Spleen (tissue), 11 donors: ENCODE data around the gene NAT8L. TPM values are rescaled to one million over a fixed set of nuclear protein-coding genes. Genes with fewer than 3 reads are reported as not detected.

Experiments used
- DNase-seq: peaks from one replicate; pipeline ENCODE4 v3.0.0-alpha.2; 2020
- H3K27ac ChIP-seq, 8 donors: fragments of 200-600 bp; sonication (generic) in 7 of 8; 1 replicate in 4 of 8; 2 replicates in 4 of 8; pipeline versions ENCODE4 v1.5.0 to v1.8.0; 2016 to 2021; ENCODE audit warnings: inconsistent platforms in 4 of 8, mild to moderate bottlenecking in 4 of 8, moderate library complexity in 1 of 8
- H3K27me3 ChIP-seq, 7 donors: fragments of 200-600 bp; sonication (generic) in 6 of 7; replicated peaks in 1 of 7; 1 replicate in 4 of 7; 2 replicates in 3 of 7; pipeline versions ENCODE4 v1.5.0 to v1.8.0; 2016 to 2021; ENCODE audit warnings: inconsistent platforms in 3 of 7, mild to moderate bottlenecking in 1 of 7
- H3K36me3 ChIP-seq, 6 donors: fragments of 200-600 bp; sonication (generic) in 5 of 6; 1 replicate in 4 of 6; 2 replicates in 2 of 6; pipeline versions ENCODE4 v1.5.0 to v1.8.0; 2016 to 2021; ENCODE audit warnings: inconsistent platforms in 2 of 6
- H3K4me1 ChIP-seq, 6 donors: fragments of 200-600 bp; sonication (generic) in 5 of 6; 1 replicate in 3 of 6; 2 replicates in 3 of 6; pipeline versions ENCODE4 v1.5.0 to v1.8.0; 2016 to 2021; ENCODE audit warnings: inconsistent platforms in 3 of 6
- H3K4me3 ChIP-seq, 8 donors: fragments of 200-600 bp; sonication (generic) in 7 of 8; 1 replicate in 4 of 8; 2 replicates in 4 of 8; pipeline versions ENCODE4 v1.5.0 to v1.8.0; 2016 to 2021; ENCODE audit warnings: inconsistent platforms in 4 of 8, mild to moderate bottlenecking in 4 of 8, moderate library complexity in 2 of 8
- H3K9me3 ChIP-seq, 8 donors: fragments of 200-600 bp; sonication (generic) in 7 of 8; 1 replicate in 4 of 8; 2 replicates in 4 of 8; pipeline versions ENCODE4 v1.5.0 to v1.8.0; 2016 to 2021; ENCODE audit warnings: inconsistent platforms in 4 of 8
- CTCF ChIP-seq, 11 experiments: fragments of 200-600 bp in 7 of 11; fragments of 450-650 bp in 4 of 11; sonication (generic) in 4 of 11; IDR thresholded peaks in 8 of 11; conservative IDR thresholded peaks in 3 of 11; 1 replicate in 7 of 11; 2 replicates in 4 of 11; pipeline versions ENCODE4 v1.4.0 to v1.8.0; 2016 to 2021; ENCODE audit warnings: antibody characterized with exemption in 11 of 11, inconsistent platforms in 4 of 11, mild to moderate bottlenecking in 1 of 11
- POLR2A ChIP-seq, 3 donors: fragments of 450-650 bp; IDR thresholded peaks; one replicate each; pipeline ENCODE4 v1.5.1; 2017; ENCODE audit warnings: antibody characterized with exemption in 3 of 3, mild to moderate bottlenecking in 1 of 3
- POLR2AphosphoS5 ChIP-seq, 3 donors: sonication (generic); formaldehyde crosslinking; IDR thresholded peaks; one replicate each; pipeline ENCODE4 v1.5.1; 2017; ENCODE audit warnings: antibody characterized with exemption in 3 of 3
- WGBS, 5 donors: extraction: QIAGEN DNeasy Blood & Tissue Kit in 3 of 5; methylation state at CpG; one replicate each; pipeline versions ENCODE4 v1.1.5 to v1.1.7; 2013 to 2018; 5-methylcytosine and 5-hydroxymethylcytosine counted together
- intact Hi-C: fragments of 100-400 bp; cut with DNase I; formaldehyde crosslinking; loops from one replicate; pipeline ENCODE4 v1.15.0; 2023; ENCODE audit warnings: low total_unique reads
- polyA plus RNA-seq, 3 donors: library from polyadenylated mRNA; stranded (reverse); fragments of 200-250 nt; gene quantifications; one replicate each; pipeline ENCODE4 v1.2.1, GENCODE V29; 2013
- total RNA-seq, 7 donors: library from RNA; depleted of rRNA in 3 of 7; stranded (reverse); fragments of >200 nt in 3 of 7; fragmentation: NEBNext Ultra II Directional in 4 of 7; extraction: Animal tissue kit (Norgen Biotek cat#: 25700) in 4 of 7; gene quantifications; one replicate each; pipeline versions ENCODE4 v1.1.0 to v1.2.1, GENCODE V29; 2016 to 2021
- donor health status: healthy with polysubstance abuse.
- donor health status: DM: no; HTN: no; CAD: no; lungs with moderate emphysema.
- donor health status: DM: no; HTN: no; CAD: no.
- donor health status: Bipolar disorder and iron deficiency.
- donor health status: healthy.
- donor health status: DM: no; HTN: no; CAD: no.
- donor health status: DM: yes; HTN: yes; CAD: no.

Gene NAT8L
- total and polyA plus RNA-seq, 10 donors, result 0.13 to 3.1 (median 0.72) TPM

DNA sequence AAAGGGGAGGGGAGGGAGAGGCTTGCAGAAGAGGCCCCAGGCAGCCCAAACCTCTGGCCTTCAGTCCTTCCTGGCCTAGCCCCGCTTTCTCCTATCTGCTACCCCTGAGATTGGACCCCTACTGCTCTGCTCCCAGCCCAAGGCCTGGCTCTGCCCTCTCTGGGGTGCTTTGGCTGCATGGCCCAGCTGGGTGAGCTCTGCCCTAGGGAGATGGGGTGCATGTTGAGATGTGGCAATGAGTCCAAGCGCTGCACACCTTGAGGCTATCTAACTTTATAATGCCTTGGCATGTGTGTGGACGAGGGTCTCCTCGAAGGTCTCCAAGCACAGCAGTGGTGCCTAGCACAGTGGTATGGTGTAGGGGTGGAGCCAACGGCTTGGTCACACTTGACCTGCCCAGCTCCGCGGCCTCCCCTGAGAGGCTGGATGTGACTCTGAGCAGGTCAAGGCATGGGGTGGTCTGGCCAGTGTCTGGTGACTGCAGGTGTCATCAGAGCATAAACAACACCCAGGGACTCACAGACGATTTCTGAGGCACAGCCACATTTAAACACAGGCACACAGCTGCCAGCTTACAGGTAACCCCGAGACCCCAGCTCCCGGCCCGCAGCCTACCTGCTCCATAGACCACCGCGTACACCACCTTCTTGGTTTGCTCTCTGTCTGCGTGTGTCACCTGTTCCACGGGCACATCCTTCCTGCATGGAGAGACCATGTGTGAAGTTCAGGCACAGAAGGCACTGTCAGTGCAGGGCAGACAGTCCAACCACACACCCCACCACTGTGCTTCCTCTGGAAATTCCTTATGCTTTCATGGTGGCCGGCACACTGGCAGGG lies 36.3 kb downstream of the NAT8L start:
- peaks cover 0 to 37% (median 0%) of the 10 kb centered on the region in 7 donors for H3K27me3 ChIP-seq
- H3K9me3 ChIP-seq, result peaks cover 0 to 22% (median 17%) of the 10 kb centered on the region in 8 donors
- DNase-seq, result no peak
- TF ChIP-seq CTCF (IDR thresholded peaks at IDR 0.05 in 8 of 11, conservative IDR thresholded peaks at IDR 0.05 in 3 of 11) (no peak), POLR2AphosphoS5 (IDR thresholded peaks at IDR 0.05) (no peak), POLR2A (IDR thresholded peaks at IDR 0.05) (no peak)
- no peaks in the 10 kb centered on the region for H3K4me1 ChIP-seq
- intact Hi-C loops, result no loop called here
- 89 to 95% (median 93%) methylated on average over 14 to 16 of the region's 16 CpGs for WGBS, 5 donors
- H3K36me3 ChIP-seq, result no peaks in the 10 kb centered on the region
- no peak overlapping the region for H3K27ac ChIP-seq
- H3K4me3 ChIP-seq, result no peak overlapping the region

GRCh38 chr4:2096073-2096609 lies 37.0 kb downstream of the NAT8L start:
- Histone ChIP-seq H3K36me3 (no peaks in the 10 kb centered on the region), H3K9me3 (peaks cover 0 to 25% (median 18%) of the 10 kb centered on the region in 8 donors), H3K4me1 (no peaks in the 10 kb centered on the region), H3K4me3 (no peak overlapping the region), H3K27ac (no peak overlapping the region), H3K27me3 (peaks cover 0 to 43% (median 0%) of the 10 kb centered on the region in 7 donors)
- TF ChIP-seq POLR2A (IDR thresholded peaks at IDR 0.05), result no peak
- no peak for TF ChIP-seq POLR2AphosphoS5 (IDR thresholded peaks at IDR 0.05)
- TF ChIP-seq CTCF (IDR thresholded peaks at IDR 0.05 in 8 of 11, conservative IDR thresholded peaks at IDR 0.05 in 3 of 11), result no peak
- no peak for DNase-seq
- intact Hi-C loops, result no loop called here
- WGBS, 5 donors, result 83 to 92% (median 84%) methylated on average over 6 to 7 of the region's 7 CpGs

- H3K4me3 ChIP-seq, result no peak overlapping the region
- no peaks in the 10 kb centered on the region for H3K4me1 ChIP-seq
- no peak for DNase-seq
- WGBS, 5 donors, result 83 to 92% (median 89%) methylated on average over 7 of the region's 7 CpGs
- TF ChIP-seq CTCF (IDR thresholded peaks at IDR 0.05 in 8 of 11, conservative IDR thresholded peaks at IDR 0.05 in 3 of 11) (no peak), POLR2AphosphoS5 (IDR thresholded peaks at IDR 0.05) (no peak), POLR2A (IDR thresholded peaks at IDR 0.05) (no peak)
- H3K27ac ChIP-seq, result no peak overlapping the region
- H3K36me3 ChIP-seq, result no peaks in the 10 kb centered on the region
- intact Hi-C loops, result no loop called here
- peaks cover 0 to 67% (median 0%) of the 10 kb centered on the region in 7 donors for H3K27me3 ChIP-seq
- H3K9me3 ChIP-seq, result peaks cover 0 to 62% (median 50%) of the 10 kb centered on the region in 8 donors
Measured at GRCh38 chr4:2101346-2102044, 42.4 kb downstream of the NAT8L start.
